NCI-H128 (cell line): ENCODE data around the gene GPR173.

Source experiments
- DNase-seq: peaks from one replicate; lab custom pipeline; 2025; ENCODE audit not compliant: unreplicated experiment; lab: John Stamatoyannopoulos, UW

Gene GPR173, protein sequence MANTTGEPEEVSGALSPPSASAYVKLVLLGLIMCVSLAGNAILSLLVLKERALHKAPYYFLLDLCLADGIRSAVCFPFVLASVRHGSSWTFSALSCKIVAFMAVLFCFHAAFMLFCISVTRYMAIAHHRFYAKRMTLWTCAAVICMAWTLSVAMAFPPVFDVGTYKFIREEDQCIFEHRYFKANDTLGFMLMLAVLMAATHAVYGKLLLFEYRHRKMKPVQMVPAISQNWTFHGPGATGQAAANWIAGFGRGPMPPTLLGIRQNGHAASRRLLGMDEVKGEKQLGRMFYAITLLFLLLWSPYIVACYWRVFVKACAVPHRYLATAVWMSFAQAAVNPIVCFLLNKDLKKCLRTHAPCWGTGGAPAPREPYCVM

DNA sequence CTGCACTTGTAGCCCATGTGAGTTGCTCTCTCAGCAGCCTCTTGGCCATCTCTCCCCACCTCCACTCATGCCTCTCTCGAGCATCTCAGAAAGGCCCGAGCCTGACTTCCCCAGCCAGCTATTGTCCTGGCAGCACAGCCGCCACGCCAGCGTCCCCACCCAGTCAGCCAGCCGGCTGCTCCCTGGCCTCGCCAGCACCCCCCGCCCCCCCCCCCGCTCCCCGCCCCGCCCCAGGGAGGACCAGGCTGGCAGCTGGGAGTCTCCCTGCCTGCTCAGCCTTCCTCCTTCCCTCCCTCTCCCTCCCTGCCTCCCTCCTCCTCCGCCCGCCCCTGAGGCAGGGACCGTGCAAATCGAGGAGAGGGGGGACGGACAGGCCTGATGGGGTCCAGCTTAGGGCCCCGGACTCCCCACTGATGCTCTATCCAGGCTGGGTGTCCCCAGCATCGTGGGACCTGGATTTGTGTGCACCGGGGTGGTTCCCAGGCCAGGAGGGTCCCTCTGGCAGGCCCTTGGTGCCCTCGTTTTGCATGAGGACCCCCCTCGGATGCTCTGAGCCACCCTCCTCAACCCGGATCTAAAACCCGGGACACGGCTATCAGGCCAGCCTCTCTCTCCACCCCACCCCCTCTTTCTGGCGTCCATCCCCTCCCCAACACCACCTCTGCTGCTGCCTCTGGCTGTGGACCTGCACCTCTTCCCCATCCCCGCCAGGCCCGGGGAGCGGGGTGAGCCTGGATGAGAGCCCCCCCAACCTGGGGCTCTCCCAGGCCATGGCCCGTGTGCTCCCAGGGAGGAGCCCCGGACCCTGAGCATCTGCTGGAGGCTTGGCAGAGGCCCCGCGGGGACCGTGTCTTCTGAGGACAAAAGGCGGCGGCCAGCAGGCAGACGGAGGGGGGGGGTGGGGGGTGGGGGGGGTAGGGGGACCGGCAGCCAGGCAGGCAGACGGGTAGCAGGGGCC lies at the start of gene GPR173:
Gene GPR173, plus strand, starts transcription at position 621 of the 958 bp plus-strand sequence. CDS start 27,833 bp downstream, outside the sequence.
- peak; percentile 20 for DNase-seq

DNA sequence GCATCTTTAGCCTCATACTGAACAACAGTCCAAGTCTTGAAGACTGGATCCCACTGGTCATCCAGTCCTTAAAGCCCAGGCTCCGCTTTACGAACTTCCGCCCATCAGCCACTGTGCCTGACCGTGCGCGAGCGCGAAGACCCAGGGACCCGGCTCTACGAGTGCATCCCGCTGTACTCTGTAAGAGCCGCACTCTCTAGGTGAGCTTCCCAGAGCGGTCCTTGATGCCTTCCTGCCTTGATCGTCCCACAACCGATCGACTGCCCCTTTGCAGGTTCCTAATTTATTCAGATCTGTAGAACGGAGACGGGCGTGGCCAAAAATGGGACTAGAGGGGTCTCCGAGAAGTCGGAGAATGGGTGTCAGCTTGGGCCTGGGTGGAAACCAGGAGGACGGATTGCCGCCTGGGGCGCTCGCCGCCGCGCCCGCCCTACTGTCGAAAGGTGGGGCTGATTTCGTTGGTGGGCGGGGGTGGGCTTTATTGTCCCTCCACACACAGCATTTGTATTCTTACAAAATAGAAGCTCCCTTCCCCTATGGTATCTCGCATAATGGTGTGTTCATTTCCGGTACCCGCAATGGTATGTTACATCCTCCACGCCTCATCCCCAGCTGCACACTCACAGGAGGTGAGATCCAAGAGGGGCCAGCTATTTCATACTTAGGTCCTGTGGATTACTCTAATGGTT lies 48.0 kb upstream of the GPR173 start:
- DNase-seq: no peak

DNA sequence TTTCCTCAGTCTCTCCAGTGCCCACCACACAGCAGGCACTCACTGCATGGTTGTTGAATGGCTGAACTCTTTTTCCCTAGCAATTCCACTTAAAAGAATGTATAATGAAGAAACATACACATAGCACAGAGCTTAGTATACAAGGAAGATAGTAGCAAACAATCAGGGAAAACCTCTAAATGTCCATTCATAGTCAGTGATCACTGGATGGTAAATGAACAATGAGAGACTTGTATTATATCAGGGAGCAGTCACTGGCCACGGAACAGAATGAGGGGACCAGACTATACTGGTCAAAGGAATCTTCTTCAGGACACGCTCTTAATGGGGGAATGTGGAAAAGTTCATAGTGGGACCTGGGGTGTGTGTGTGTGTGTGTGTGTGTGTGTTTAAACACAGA lies 46.6 kb upstream of the GPR173 start:
- DNase-seq: no peak

DNA sequence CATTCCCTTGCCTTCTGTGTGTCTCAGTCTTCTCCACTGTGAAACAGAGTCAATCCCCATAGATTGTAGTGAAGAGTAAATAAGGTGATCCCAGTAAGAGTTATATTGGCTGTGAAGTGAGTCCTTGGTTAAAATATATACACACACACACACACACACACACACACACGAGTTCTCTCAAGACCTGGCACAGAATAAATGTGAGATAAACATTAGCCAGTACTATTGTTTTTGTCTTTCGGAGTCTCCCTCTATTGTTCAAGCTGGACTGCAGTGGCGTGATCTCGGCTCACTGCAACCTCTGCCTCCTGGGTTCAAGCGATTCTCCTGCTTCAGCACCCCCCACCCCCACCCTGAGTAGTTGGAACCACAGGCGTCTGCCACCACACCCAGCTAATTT lies 45.5 kb upstream of the GPR173 start:
- DNase-seq: no peak

DNA sequence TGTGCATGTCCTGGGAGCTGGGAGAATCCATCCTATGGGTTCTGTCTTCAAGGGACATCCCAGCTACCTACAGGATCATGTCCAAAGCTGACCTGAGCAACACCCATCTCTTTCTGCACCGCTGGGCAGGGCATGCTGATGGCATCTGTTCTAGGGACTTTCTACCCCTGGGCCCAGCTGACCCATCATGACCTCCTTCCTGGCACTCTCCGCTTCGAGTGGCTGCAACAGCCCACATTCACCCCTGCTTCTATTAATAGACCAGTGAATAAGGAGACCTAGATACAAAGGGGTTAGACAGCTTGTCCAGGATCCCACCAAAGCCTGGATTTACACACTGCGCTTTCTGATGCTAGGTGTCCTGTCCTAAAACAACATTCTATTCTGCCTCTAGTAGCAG lies 44.6 kb upstream of the GPR173 start:
- no peak for DNase-seq

DNA sequence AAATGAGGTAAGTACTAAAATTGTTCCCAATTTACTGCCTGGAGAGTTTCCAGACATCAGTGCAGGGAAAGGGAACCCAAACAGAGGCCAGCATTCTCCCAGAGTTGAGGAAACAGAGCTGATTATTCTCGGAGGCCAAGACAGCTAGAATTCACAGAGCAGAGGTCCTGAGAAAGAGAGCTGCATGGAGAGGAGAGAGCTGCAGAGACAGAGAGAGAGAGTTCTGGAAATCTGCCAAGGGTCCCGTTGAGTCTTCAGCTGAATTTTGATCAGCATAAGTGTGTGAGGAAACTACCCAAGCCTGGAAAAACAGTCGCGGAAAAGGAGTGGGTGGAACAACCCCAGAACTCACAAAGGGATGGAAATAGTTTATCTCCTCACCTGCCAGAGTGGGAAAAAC lies 43.8 kb upstream of the GPR173 start:
- no peak for DNase-seq

DNA sequence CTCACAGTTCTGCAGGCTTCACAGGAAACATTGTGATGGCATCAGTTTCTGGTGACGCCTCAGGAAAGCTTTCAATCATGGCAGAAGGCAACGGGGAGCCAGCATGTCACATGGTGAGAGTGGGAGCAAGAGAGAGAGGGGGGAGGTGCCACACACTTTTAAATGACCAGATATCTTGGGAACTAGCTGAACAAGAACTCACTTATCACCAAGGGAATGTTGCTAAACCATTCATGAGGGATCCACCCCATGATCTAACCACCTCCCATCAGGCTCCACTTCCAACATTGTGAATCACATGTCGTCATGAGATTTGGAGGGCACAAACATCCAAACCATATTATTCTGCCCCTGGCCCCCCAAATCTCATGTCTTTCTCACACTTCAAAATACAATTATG lies 43.3 kb upstream of the GPR173 start:
- no peak for DNase-seq

DNA sequence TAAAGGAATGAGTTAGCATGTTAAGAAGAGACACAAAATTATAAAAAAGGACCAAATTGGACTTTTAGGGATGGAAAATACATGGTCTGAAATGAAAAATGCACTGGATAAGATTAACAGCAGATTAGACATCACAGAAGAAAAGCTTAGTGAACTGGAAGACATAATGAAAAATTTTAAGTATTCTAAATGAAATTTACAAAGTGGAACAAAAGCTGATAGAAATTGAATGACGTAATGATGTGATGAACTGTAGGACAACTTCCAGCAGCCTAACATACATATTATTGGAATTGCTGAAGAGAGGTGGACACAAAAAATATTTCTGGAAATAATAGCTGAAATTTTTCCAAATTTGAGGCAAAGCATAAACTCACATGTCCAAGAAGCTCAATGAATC lies 39.6 kb upstream of the GPR173 start:
- no peak for DNase-seq

DNA sequence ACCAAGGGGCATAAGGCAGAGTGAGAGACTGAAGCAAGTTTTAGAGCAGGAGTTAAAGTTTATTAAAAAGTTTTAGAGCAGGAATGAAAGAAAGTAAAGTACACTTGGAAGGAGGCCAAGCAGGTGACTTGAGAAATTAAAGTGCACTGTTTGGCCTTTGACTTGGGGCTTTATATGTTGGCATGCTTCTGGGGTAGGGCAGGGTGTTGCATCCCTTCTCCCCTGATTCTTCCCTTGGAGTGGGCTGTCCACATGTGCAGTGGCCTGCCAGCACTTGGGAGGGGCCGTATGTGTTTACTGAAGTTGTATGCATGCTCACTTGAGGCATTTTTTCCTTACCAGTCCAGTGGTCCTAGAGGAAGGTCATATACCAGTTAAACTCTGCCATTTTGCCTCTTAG lies 35.3 kb upstream of the GPR173 start:
- DNase-seq: no peak

DNA sequence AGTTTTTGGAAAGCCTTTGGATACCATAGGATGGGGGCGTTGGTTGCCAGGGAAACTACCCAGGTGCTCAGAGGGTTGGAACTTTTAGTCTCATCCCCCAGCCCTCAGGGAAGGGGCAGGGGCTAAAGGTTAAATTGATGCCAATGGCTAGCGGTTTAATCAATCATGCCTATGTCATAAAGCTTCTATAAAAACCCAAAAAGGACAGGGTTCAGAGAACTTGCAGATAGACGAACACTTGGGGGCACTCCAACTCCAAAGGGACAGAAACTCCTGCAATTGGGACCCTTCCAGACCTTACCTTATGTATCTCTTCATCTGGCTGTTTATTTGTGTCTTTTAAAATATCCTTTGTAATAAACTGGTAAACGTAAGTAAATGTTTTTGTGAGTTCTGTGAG lies 30.0 kb upstream of the GPR173 start:
- DNase-seq: no peak

DNA sequence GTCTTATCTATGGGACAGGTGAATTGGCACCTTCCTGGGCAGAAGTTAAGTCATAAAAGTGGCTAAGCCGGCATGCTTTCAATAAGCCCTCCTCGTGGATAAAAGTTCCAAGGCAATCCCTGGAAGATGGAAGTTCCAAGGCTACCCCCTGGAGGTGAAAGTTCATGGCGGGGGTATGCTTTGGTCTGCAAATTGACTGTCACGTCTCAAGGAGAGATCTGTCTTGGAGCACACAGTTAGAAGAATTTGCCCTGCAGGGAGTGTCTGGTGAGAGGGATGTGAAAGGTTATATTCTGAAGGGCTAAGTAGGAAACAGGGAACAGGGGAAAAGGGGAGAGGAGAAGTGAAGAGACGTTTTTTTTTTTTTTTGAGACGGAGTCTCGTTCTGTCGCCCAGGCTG lies 26.2 kb upstream of the GPR173 start:
- DNase-seq: no peak

DNA sequence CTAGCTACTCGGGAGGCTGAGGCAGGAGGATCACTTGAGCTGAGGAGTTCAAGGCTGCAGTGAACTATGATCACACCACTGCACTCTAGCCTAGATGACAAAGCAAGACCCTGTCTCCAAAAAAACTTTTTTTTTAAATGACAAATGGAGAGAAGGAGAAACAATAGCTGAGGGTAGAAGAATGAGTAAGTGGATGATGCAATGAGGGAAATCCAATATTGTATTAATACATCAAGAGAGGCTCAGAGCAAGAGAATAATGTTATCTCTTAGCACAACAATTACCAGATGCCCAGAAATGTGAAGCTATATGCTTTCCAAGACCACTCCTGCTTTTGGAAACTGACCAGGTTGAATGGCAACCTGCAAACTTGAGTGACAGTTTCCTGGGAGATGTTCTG lies 19.9 kb upstream of the GPR173 start:
- DNase-seq: no peak

DNA sequence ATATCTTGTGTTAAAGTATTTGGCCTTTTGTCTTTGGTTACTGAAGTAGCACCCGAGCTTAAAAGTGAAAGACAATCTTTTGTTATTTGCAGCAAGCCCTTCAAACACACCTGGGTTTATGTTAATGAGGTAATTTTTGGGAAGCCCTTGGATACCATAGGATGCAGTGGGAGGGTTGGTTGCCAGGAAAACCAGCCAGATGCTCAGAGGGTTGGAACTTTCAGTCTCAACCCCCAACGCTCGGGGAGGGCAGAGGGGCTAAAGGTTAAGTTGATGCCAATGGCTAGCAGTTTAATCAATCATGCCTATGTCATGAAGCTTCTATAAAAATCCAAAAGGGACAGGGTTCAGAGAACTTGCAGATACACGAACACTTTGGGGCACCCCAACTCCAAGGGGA lies 17.2 kb upstream of the GPR173 start:
- no peak for DNase-seq

DNA sequence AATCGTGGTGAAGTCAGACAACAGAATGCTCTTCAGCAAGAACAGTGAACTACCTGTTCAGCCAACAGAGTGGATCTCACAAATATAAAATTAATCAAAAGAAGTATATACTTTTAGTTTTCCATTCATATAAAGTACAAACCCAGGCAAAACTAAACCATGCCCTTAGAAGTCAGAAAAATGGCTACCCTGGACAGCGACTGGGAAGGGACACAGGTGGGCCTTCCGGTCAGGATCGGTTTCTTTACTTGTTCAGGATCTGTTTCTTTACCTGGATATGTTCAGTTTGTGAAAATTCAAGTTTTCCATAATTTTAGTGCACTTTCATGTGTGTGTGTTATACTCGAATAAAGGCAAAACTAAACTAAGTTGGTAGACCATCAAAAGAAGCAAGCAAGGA lies 12.4 kb upstream of the GPR173 start:
- no peak for DNase-seq

DNA sequence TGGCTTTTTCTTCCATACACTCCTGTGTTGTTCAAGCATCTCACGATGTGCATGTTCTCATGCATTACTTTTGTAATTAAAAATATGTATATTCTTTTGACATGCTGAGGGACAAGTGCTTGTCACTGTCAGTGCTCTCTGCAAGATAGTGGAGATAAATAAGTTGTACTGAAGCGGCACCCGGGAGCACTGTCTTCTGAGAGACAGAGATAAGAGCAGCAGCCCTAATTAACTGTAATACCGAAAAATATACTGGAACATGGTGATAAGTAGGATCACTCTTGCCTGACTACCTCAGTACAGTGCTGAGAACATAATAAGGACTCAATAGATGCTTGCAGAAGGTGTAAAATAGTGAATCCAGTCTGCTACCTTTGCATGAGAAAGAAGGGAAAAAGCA lies 9.4 kb upstream of the GPR173 start:
- DNase-seq: no peak

DNA sequence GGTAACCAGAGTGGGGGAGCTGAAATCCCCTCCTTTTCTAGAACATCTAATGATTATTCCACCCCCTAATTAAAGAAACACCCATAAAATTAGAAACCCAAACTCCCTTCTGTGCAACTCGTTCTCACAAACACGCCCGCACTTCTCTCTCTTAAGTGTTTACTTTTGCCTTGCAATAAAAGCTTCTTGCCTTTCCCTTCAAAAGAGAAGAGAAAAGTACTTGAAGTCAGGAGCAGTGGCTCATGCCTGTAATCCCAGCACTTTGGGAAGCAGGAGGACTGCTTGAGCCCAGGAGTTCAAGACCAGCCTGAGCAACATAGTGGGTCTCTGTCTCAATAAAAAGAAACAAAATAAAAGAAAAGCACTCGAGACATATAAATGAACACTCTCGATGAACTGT lies 3.6 kb upstream of the GPR173 start:
- DNase-seq: no peak

DNA sequence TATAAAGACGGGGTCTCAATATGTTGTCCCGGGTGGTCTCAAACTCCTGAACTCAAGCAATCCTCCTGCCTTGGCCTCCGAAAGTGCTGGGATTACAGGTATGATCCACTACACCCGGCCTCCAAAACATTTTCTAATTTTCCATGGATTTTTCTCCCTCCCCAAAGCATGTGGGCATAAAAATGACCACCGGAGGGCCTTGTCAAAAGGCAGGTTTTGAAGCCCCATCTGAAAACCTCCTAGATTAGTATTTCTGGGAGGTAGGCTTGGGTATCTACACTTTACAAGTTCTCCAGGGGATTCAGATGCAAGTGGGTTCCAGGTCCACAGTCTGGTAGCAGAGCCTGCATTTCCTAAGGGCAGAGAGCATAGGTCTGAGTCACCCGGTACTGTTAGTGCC lies 1.4 kb upstream of the GPR173 start:
- no peak for DNase-seq

DNA sequence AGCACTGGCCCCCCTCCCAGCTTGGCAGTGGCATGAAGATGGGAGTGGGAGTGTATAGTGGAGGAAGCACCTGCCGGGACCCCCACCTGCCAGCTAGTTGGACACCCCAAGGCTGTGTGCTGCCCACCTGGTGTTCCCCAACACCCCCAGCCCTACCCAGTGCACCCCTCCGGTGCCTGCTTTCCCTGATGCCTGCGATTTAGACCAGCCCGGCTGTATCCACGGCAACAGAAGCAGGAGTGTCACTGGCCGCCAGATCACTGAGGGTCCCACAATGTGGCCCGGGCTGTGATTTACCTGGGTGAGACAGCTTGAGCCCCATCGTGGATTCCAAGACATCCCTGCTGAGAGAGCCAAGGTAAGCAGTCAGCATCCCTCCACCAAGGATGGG lies 533 bp downstream of the GPR173 start:
- DNase-seq: no peak

DNA sequence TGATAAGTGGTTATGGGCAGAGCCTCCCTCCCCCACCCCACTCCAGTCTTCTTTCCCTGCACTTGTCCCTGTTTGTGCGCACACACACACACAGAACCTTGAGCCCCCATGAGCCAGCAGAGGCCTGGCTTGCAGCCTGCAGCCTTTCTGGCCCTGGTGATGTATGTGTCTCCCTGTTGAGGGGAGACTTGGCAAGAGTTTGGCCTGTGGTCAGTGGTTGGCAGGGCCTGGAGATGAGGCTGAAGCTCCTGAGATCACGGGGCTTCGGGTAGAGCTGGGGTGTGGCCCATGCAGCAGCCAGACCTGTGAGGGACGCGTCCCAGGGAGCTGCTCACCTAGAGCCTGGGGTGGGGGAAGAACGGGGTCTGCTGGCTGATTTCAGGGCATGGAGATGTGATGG lies 2.3 kb downstream of the GPR173 start:
- DNase-seq: no peak

DNA sequence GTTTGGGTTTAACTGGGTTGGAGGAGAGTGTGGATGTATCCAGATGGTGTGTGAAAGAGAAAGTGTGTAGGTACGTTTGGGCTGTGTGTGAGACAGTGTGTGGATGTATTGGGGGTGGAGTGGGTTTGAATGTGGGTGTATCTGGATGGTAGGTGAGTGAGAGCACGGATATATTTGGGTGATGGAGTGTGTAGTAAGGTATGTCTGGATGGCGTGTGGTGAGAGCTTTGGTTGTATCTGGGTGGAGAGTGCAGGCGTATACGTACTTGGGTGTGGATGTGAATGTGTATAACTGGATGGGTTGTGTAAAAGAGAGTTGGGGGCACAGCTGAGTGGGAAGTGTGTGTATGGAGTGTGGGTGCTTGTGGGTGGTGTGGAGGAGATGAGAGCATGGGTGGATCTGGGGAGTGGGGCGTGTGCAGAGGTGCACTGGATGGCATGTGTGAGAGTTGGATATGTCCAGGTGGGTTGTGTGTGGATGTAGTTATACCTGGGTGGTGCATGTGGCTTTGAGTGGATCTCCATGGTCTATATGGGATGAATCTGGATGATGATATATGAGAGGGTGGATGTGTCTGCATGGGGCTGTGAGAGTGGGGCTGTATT lies 6.8 kb downstream of the GPR173 start:
- no peak for DNase-seq

DNA sequence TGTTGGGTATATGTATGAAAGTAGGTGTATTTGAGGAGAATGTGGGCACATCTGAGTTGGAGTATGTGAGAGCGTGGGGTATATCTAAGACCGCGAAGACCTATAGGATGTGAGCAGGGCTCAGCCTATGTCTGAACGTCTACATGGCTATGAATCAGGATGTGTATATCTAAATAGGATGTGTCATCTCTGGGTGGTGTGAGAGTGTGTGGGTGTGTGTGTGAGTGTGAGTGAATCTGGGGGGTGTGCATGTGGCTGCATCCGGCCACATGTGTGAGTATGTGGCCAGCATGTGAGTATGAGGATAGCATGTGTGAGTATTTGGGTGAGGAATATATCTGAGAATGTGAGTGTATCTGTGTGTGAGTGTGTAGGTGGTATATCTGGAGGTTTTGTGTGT lies 7.7 kb downstream of the GPR173 start:
- no peak for DNase-seq
